Common myeloid progenitor, CD34-positive (primary cell): Measurements from ENCODE around the gene CARMIL1.

Source experiments
- CTCF ChIA-PET: fragments of 350-600 bp; sonication (Branson Sonifier 250); formaldehyde crosslinking; loops from one replicate; lab custom pipeline; 2021; ENCODE audit warnings: antibody characterized with exemption; lab: Charles Lee
- POLR2A ChIA-PET: fragments of 350-600 bp; sonication (Branson Sonifier 250); formaldehyde crosslinking; loops from one replicate; lab custom pipeline; 2021; ENCODE audit warnings: antibody characterized with exemption; lab: Charles Lee
- DNase-seq, 3 donors: peaks; one replicate each; pipeline versions ENCODE4 v3.0.0 to v3.0.0-alpha.2; 2013
- H3K27ac ChIP-seq, 2 experiments: 1 replicate in 1 of 2; 2 replicates in 1 of 2; pipeline ENCODE4 v1.7.0; 2013; ENCODE audit warnings: inconsistent platforms in 2 of 2, low read length in 2 of 2, mild to moderate bottlenecking in 2 of 2, low read depth in 1 of 2, moderate library complexity in 1 of 2; ENCODE audit not compliant: severe bottlenecking in 2 of 2, insufficient read depth in 1 of 2, poor library complexity in 1 of 2
- H3K27me3 ChIP-seq, 5 experiments: replicated peaks in 2 of 5; 1 replicate in 3 of 5; 2 replicates in 2 of 5; pipeline versions ENCODE4 v1.6.1 to v1.7.0; 2013; ENCODE audit warnings: low read length in 4 of 5, mild to moderate bottlenecking in 2 of 5, moderate library complexity in 2 of 5, inconsistent platforms in 1 of 5; ENCODE audit not compliant: insufficient read depth in 5 of 5, control insufficient read depth in 4 of 5
- H3K36me3 ChIP-seq, 4 experiments: 1 replicate in 2 of 4; 2 replicates in 2 of 4; pipeline versions ENCODE4 v1.6.1 to v1.7.0; 2013; ENCODE audit warnings: low read length in 3 of 4, control low read depth in 1 of 4, mild to moderate bottlenecking in 1 of 4; ENCODE audit not compliant: control insufficient read depth in 4 of 4, insufficient read depth in 4 of 4
- H3K4me1 ChIP-seq, 4 experiments: 1 replicate in 3 of 4; 2 replicates in 1 of 4; pipeline versions ENCODE4 v1.6.1 to v1.7.1; 2013; ENCODE audit warnings: low read length in 3 of 4, mild to moderate bottlenecking in 3 of 4, control low read depth in 1 of 4, inconsistent platforms in 1 of 4, moderate library complexity in 1 of 4; ENCODE audit not compliant: control insufficient read depth in 4 of 4, insufficient read depth in 4 of 4; ENCODE audit errors: control extremely low read depth in 1 of 4
- H3K4me3 ChIP-seq, 7 experiments: 1 replicate in 4 of 7; 2 replicates in 3 of 7; pipeline versions ENCODE4 v1.5.1 to v1.7.0; 2013; ENCODE audit warnings: mild to moderate bottlenecking in 7 of 7, low read length in 6 of 7, moderate library complexity in 6 of 7, inconsistent platforms in 2 of 7, low read depth in 2 of 7, control low read depth in 1 of 7; ENCODE audit not compliant: insufficient read depth in 4 of 7, control insufficient read depth in 1 of 7; ENCODE audit errors: extremely low read depth in 1 of 7
- H3K9me3 ChIP-seq, 5 experiments: 1 replicate in 4 of 5; 2 replicates in 1 of 5; pipeline versions ENCODE4 v1.6.1 to v1.7.1; 2013; ENCODE audit warnings: low read length in 4 of 5, mild to moderate bottlenecking in 2 of 5, inconsistent platforms in 1 of 5, low read depth in 1 of 5, moderate library complexity in 1 of 5; ENCODE audit not compliant: control insufficient read depth in 4 of 5, insufficient read depth in 2 of 5; ENCODE audit errors: control extremely low read depth in 1 of 5
- WGBS: methylation state at CpG from one replicate; pipeline ENCODE4 v1.1.5; 2013; ENCODE audit not compliant: insufficient coverage; 5-methylcytosine and 5-hydroxymethylcytosine counted together

CARMIL1 gene

GRCh38 chr6:25448965-25449538, 169.9 kb downstream of the CARMIL1 start:
- CTCF ChIA-PET, result interaction anchor here (0.7 kb wide), 1 partner anchor 170 kb away, joined by 3 read pairs; the partner anchor contains the start of gene CARMIL1
- Histone ChIP-seq H3K4me1 (peaks cover 6 to 53% (median 21%) of the 10 kb centered on the region in 4 experiments), H3K27ac (no peak overlapping the region), H3K9me3 (peaks cover 0 to 16% (median 11%) of the 10 kb centered on the region in 5 experiments), H3K27me3 (no peaks in the 10 kb centered on the region), H3K36me3 (peaks cover 0 to 14% (median 3%) of the 10 kb centered on the region in 4 experiments), H3K4me3 (no peak overlapping the region)
- WGBS, result no CpG with 5 or more reads among the region's 2 CpGs
- POLR2A ChIA-PET, result no interaction called here
- DNase-seq, result no peak

GRCh38 chr6:25449774-25450173, 170.6 kb downstream of the CARMIL1 start:
- no peak overlapping the region for H3K4me3 ChIP-seq
- no peaks in the 10 kb centered on the region for H3K27me3 ChIP-seq
- ChIA-PET CTCF (interaction anchor here (0.7 to 0.9 kb wide), 3 partner anchors 38 to 171 kb away, joined by 3 read pairs; partner anchors contain the start of gene CARMIL1), POLR2A (no interaction called here)
- no peak overlapping the region for H3K27ac ChIP-seq
- DNase-seq, result peak in 2 of 3 donors; percentile 39 to 51
- H3K36me3 ChIP-seq, result peaks cover 0 to 14% (median 3%) of the 10 kb centered on the region in 4 experiments
- peaks cover 6 to 53% (median 21%) of the 10 kb centered on the region in 4 experiments for H3K4me1 ChIP-seq
- 75% methylated on average over 4 of the region's 4 CpGs for WGBS
- peaks cover 0 to 16% (median 11%) of the 10 kb centered on the region in 5 experiments for H3K9me3 ChIP-seq

DNA sequence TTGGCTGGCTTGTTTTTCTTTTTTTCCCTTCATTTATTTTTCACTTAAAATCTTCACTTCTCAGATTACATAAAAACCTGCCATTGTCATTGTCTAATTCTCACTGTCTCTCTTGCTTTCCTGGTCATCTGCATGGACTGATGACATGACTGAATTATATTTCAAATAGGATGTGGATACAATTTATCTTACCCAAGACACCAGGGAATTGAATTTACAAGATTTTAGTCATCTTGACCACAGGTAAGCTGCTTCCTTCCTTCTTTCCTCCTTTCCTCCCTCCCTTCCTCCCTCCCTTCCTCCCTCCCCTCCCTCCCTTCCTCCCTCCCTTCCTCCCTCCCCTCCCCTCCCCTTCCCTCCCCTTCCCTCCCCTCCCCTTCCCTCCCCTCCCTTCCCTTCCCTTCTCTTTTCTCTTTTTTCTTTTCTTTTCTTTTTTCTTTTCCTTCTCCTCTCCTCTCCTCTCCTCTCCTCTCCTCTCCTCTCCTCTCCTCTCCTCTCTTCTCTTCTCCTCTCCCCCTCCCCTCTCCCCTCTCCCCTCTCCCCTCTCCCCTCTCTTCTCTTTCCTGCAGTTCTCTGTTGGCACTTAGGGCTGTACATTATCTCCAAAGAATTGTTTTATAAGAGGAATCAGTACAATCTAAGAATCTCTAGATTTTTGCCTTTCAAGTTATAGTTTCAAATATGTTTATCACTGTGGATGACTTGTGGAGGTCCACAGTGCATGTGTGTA, 171.5 kb downstream of the CARMIL1 start:
- DNase-seq, result no peak
- Histone ChIP-seq H3K27ac (no peak overlapping the region), H3K27me3 (no peaks in the 10 kb centered on the region), H3K9me3 (peaks cover 0 to 10% (median 9%) of the 10 kb centered on the region in 5 experiments), H3K4me3 (no peak overlapping the region), H3K4me1 (peaks cover 6 to 53% (median 21%) of the 10 kb centered on the region in 4 experiments), H3K36me3 (peaks cover 0 to 9% (median 3%) of the 10 kb centered on the region in 4 experiments)
- ChIA-PET POLR2A (no interaction called here), CTCF (interaction anchor here (0.9 kb wide), 1 partner anchor 155 kb away, joined by 3 read pairs; no protein-coding TSS in a partner anchor)

DNA sequence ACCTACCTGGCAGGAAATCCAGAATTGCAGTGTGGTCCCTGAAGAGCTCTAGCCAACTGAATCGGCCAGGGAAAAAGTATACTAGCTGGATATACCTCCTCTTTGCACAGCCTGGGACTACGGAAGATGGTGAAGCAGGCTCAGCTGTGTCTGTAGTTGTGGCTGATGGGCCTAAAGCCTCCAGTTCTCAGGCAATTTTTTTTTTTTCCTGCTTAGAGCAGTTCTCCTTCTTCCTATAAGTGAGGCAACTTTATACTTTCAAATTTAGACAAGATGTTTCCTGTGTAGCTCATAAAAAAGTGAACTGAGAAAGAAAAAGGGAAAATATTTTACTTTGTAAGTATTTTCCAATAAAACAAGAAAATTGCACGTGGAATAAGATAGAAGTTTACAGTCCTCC, 172.9 kb downstream of the CARMIL1 start:
- 10% methylated on average over 2 of the region's 3 CpGs for WGBS
- peak overlapping the region in 1 of 7 experiments; percentile 17 for H3K4me3 ChIP-seq
- POLR2A ChIA-PET, result interaction anchor here (0.6 kb wide), 2 partner anchors 47 to 72 kb away, joined by 3 read pairs; no protein-coding TSS in a partner anchor

DNA sequence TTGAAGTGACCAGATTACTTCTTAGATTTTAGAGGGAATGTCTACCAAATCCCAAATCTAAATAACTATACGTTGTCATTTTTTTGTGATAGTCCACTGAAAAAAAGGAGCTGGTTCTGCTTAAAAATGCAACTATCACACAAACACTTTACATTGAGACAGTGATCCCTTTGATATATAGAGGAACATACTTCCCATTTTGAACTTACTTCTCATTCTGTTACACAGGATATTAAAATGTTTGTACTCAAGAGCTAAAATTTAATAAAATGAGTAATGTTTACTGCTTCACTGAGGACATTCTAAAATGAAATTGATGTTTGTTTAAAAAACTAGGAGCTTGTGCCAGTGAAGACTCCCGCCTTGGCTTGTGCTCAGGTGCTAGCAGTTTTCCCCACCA, 174.1 kb downstream of the CARMIL1 start:
- POLR2A ChIA-PET, result interaction anchor here (0.6 kb wide), 1 partner anchor 511 kb away, joined by 3 read pairs; no protein-coding TSS in a partner anchor
- CTCF ChIA-PET, result interaction anchor here (0.8 kb wide), 1 partner anchor 16 kb away, joined by 3 read pairs; no protein-coding TSS in a partner anchor
- Histone ChIP-seq H3K27me3 (no peaks in the 10 kb centered on the region), H3K27ac (no peak overlapping the region), H3K9me3 (no peaks in the 10 kb centered on the region), H3K36me3 (no peaks in the 10 kb centered on the region), H3K4me1 (peaks cover 6 to 40% (median 19%) of the 10 kb centered on the region in 4 experiments), H3K4me3 (peak overlapping the region in 1 of 7 experiments; percentile 12)
- DNase-seq, result peak in 2 of 3 donors; percentile 24 to 40
- 94% methylated on average over 2 of the region's 2 CpGs for WGBS

More for the DNA sequence above, 172.9 kb downstream of the CARMIL1 start:
- Histone ChIP-seq H3K27me3 (no peaks in the 10 kb centered on the region), H3K36me3 (no peaks in the 10 kb centered on the region), H3K9me3 (no peaks in the 10 kb centered on the region), H3K27ac (peak overlapping the region in 1 of 2 experiments; percentile 51), H3K4me1 (peaks cover 6 to 48% (median 21%) of the 10 kb centered on the region in 4 experiments)
- CTCF ChIA-PET, result interaction anchor here (0.7 to 1.0 kb wide), 2 partner anchors 9 to 173 kb away, joined by 4 read pairs; partner anchors contain the start of gene CARMIL1
- DNase-seq, result peak; percentile 6 to 63 (median 52)

DNA sequence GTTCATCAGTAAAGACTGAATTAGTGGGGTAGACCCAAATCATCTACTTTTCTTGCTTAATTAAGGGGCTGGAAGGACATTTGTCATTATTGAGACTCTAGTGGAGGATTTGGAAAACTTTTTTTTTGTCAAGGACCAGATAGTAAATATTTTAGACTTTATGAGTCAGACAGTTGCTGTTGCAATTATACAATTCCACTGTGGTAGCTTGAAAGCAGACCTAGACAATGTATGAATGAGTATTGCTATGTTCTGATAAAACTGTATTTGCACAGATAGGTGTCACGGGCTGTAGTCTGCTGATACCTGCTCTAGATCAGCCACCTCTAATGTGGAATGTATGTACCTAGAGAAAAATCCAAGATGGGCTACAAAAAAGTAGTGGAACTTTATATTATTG, 175.0 kb downstream of the CARMIL1 start:
- no peak for DNase-seq
- Histone ChIP-seq H3K27ac (no peak overlapping the region), H3K9me3 (no peaks in the 10 kb centered on the region), H3K27me3 (no peaks in the 10 kb centered on the region), H3K4me3 (no peak overlapping the region), H3K4me1 (peaks cover 6 to 36% (median 19%) of the 10 kb centered on the region in 4 experiments), H3K36me3 (no peaks in the 10 kb centered on the region)
- no CpG with 5 or more reads among the region's 1 CpG for WGBS
- CTCF ChIA-PET, result interaction anchor here (1.4 kb wide), 1 partner anchor 36 kb away, joined by 4 read pairs; no protein-coding TSS in a partner anchor
- POLR2A ChIA-PET, result no interaction called here
